GM12865 (cell line): ENCODE measurements around the gene SPATA32.

ENCODE experiments used
- DNase-seq: peaks from one replicate; pipeline ENCODE4 v3.0.0; 2010; ENCODE audit warnings: low read depth
- H3K4me3 ChIP-seq: 2 replicates; pipeline ENCODE4 v1.5.1; 2011; ENCODE audit warnings: mild to moderate bottlenecking, low read depth, low read length, control low read depth
- TF ChIP-seq, protein P1 (sequence below): IDR thresholded peaks from 2 replicates; pipeline ENCODE4 v1.5.1; 2011; ENCODE audit warnings: low read length, control low read depth, low read depth, inconsistent platforms; ENCODE audit not compliant: insufficient read depth; ENCODE audit errors: missing control alignments

SPATA32 gene

DNA sequence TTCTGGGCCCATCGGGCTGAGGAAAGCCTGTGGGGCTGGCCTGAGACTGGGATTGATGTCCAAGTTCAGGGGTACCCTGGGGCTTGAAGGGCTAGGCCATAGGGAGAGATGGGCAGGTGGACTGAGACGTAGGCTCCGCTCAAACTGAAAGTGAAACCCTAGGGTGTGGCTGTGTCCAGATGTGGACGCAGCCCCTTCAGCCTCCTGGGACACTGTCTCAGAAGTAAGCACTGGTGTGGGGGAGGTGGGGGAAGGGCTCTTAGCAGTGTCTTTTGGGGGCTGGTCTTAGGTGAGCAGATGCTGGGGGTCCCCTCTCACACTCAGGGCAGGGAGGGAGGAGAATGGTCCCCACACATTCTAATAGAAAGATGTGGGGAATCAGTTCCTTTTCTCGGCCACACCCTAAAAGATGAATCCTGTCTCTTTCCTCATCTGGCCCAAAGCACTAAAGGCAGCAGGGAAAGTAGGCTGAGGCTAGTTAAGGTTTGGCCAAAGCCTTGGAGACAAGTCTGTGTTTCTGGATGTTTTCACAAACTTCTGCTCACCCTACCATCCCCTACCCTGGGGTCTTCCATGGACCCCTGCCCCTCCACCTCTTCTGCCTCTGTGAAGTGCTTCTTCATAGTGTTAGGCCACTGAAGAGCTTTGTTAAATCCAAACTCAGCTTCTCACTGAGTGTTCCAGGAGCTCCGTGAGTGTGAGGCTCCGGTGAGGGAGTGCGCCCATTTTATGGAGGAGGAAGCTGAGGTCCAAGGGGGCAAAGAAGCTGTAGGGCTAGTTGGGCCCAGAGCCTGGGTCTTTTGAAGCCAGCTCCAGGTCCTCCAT is 34.6 kb downstream of the SPATA32 start:
- TF ChIP-seq, protein P1, sequence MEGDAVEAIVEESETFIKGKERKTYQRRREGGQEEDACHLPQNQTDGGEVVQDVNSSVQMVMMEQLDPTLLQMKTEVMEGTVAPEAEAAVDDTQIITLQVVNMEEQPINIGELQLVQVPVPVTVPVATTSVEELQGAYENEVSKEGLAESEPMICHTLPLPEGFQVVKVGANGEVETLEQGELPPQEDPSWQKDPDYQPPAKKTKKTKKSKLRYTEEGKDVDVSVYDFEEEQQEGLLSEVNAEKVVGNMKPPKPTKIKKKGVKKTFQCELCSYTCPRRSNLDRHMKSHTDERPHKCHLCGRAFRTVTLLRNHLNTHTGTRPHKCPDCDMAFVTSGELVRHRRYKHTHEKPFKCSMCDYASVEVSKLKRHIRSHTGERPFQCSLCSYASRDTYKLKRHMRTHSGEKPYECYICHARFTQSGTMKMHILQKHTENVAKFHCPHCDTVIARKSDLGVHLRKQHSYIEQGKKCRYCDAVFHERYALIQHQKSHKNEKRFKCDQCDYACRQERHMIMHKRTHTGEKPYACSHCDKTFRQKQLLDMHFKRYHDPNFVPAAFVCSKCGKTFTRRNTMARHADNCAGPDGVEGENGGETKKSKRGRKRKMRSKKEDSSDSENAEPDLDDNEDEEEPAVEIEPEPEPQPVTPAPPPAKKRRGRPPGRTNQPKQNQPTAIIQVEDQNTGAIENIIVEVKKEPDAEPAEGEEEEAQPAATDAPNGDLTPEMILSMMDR, result no peak
- peak; percentile 90 for DNase-seq
- H3K4me3 ChIP-seq, result peak overlapping the region; percentile 96

DNA sequence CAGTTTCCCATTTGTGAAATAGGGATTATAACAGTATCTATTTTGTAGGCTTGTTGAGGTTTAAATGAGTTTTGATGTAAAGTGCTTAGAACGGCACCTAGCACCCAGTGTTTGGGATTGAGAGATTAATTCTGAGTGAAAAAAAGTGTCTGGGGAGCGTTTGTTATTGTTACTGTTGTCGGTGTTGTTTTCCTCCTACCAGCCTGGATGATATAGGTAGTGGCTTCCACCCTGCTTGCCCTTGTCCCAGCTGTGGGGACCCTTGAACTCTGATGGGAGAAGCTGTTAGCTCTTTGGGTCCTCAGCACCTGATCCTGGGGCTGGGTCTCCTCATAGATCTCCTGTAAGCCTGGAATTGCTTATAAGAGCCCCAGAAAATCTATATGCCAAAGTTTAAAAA is 35.3 kb downstream of the SPATA32 start:
- TF ChIP-seq, protein P1, result no peak
- DNase-seq, result no peak
- H3K4me3 ChIP-seq, result peak overlapping the region; percentile 96

DNA sequence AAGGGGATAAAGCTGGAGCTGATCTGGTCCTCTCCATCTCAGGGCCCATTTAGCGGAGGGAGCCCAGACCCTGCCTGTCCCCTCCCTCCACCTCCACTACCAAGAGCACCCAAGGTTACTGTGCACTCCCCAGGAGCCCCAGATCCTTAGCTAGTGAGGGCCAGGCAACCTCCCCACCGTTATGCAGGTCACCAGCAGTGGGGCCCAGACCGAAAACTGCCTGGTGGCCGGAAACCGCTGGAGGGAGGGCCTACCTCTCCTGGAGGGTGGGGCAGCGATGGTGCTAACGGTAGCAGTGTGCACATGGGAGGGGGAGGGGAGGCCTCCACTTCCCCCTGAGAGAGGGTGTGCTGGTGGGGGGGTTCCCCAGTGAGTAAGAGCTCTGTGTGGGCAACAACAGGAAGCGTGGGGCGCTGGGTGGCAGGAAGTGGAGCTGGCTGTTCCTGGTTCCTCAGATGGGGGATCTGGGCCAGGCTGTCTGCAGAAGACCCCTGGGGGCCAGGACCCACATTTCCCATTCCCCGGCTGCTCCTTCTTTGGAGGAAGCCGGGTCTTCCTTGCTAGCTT is 35.8 kb downstream of the SPATA32 start:
- peak overlapping the region; percentile 96 for H3K4me3 ChIP-seq
- peak; percentile 98 for DNase-seq
- TF ChIP-seq, protein P1, result no peak

DNA sequence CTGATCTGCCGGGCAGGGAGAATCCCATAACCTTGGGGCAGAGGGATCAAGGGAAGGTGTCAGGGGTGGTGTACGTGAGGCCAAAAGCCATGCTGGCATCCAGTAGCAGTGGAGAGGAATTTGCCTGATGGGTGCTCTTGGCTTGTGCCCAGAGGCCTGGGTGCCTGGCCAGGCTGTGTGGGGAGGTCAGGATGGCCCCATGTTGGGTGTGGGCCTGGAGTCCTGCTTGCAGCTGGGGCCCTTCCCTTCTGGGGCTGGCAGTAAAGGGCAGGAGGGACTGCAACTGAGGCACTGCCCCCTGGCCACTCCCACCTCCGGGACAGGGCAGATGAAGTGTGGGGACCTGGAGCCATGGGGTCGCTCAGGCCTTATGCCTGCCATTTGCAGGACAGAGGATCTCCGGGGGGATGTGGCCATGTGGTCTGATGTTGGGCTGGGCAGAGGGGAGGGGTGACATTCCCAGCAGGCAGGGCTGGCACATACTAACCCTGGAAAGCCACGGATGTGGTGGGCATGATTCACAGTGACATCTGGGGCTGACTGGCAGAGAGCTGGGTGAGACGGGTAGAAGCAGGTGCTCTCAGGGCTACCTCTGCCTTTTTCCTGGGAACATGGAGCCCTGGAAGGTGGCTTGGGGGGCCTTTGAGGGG is 36.7 kb downstream of the SPATA32 start:
- TF ChIP-seq, protein P1, result no peak
- H3K4me3 ChIP-seq, result peak overlapping the region; percentile 96
- peak; percentile 44 for DNase-seq

DNA sequence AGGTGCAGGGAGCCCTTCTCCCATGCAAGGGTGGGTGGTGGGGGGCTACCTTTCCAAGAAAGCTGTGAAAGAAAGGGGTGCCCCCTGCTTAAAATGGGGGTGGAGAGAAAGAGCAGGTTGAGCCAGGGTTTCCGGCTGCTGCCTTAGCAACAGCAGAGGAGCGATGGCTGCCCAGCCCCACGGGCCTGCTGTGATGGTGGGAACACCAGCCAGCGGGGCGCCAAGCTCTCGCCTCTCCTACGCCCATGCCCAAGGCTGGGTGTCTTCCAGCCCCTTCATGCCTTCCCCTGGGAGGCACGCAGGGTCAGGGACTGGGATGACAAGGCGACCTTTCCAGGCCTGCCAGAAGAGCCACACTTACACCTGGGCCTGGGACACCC is 37.2 kb downstream of the SPATA32 start:
- H3K4me3 ChIP-seq, result peak overlapping the region; percentile 96
- peak; percentile 34 for DNase-seq
- TF ChIP-seq, protein P1, result no peak

DNA sequence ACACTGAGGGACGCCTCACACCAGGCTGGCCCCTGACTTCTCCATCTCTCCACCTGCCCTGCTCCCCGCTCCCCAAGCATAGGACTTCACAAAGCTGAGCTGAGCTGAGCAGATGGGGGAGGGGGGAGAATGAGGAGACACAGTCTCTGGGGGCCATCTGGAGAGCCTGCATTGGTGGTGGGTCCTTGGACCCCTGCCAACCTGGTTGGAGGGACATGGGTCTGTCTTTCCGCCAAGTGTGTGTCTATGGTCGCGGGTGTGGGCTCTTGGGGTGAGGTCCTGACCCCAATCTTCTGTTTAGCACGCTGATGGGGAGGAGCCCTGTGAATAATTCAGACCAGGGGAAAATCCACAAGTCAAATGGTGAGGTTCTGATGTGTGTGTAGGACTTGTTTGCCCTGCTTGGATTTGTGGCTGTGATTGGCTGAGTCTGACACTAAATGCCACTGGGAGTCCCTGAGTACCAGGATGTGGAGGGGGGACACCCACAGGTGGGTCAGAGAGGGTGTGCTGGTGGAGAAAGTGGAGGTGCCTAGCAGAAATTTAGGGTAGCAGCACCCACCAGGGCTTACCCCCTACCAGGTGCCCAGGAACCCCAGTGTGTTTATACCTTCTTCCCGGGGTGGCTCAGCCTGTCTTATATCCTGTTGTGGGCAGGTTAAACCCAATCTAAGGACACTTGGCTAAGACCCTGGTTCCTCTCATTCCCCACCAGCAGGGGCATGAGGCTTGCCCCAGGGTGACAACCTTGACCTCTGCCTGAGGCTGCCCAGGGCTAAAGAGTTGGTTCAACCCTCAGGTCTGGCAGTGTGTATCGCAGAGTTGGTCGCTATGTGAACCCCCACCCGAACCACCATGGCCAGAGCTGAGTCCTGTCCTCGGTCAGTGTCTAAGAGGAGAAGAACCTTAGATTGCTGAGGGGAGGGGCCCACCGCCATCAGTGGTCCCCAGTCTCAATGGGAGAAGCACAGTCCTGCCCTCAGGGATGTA is 38.1 kb downstream of the SPATA32 start:
- TF ChIP-seq, protein P1, result peak; percentile 16
- H3K4me3 ChIP-seq, result peak overlapping the region; percentile 96
- peak; percentile 75 for DNase-seq
